HepG2 (cell line): ENCODE data around the gene MSMB. TPM values are rescaled to one million over a fixed set of nuclear protein-coding genes. Genes with fewer than 3 reads are reported as not detected.

Experiments used
- AGO2 ChIP-seq: fragments of 200-400 bp; formaldehyde crosslinking; optimal IDR thresholded peaks from 2 replicates; pipeline ENCODE3; 2017; ENCODE audit warnings: mild to moderate bottlenecking, low read depth, low read length, moderate library complexity
- ARID2 ChIP-seq: sonication (generic); formaldehyde crosslinking; IDR thresholded peaks from 2 replicates; pipeline ENCODE4 v1.8.1; 2022; ENCODE audit warnings: mild to moderate bottlenecking, missing genetic modification reagents, borderline replicate concordance
- HHEX ChIP-seq: IDR thresholded peaks from 2 replicates; pipeline ENCODE4 v1.6.1; 2016; ENCODE audit warnings: control low read depth
- MBD4 ChIP-seq: IDR thresholded peaks from 2 replicates; pipeline ENCODE4 v1.6.1; 2012; ENCODE audit warnings: low read length, inconsistent platforms, borderline replicate concordance
- MIER3 ChIP-seq: IDR thresholded peaks from 2 replicates; pipeline ENCODE4 v1.6.1; 2016; ENCODE audit warnings: missing compliant biosample characterization, borderline replicate concordance
- NFRKB ChIP-seq: fragments of 450-650 bp; IDR thresholded peaks from 2 replicates; pipeline ENCODE4 v1.6.1; 2017
- NFYC ChIP-seq: IDR thresholded peaks from 2 replicates; pipeline ENCODE4 v1.6.1; 2016; ENCODE audit warnings: missing genetic modification reagents, missing compliant biosample characterization
- SAFB2 ChIP-seq: sonication (generic); formaldehyde crosslinking; IDR thresholded peaks from 2 replicates; pipeline ENCODE4 v1.5.1; 2020; ENCODE audit warnings: missing genetic modification reagents, low read depth, mild to moderate bottlenecking, borderline replicate concordance
- SMARCC2 ChIP-seq: fragments of 450-650 bp; IDR thresholded peaks from 2 replicates; pipeline ENCODE4 v1.6.1; 2017; ENCODE audit warnings: antibody characterized with exemption, mild to moderate bottlenecking
- SP140L ChIP-seq: sonication (generic); formaldehyde crosslinking; IDR thresholded peaks from 2 replicates; pipeline ENCODE4 v1.4.0; 2020; ENCODE audit warnings: missing genetic modification reagents, borderline replicate concordance
- SRSF4 ChIP-seq: fragments of 200-400 bp; formaldehyde crosslinking; IDR thresholded peaks from one replicate; pipeline ENCODE4 v1.6.1; 2018; ENCODE audit warnings: mild to moderate bottlenecking, low read depth, low read length, moderate library complexity; ENCODE audit not compliant: poor library complexity, severe bottlenecking
- ZNF282 ChIP-seq: fragments of 450-650 bp; IDR thresholded peaks from 2 replicates; pipeline ENCODE4 v1.6.1; 2018; ENCODE audit not compliant: partially characterized antibody
- ZNF550 ChIP-seq: sonication (generic); formaldehyde crosslinking; IDR thresholded peaks from 2 replicates; pipeline ENCODE4 v1.4.0; 2020; ENCODE audit warnings: mild to moderate bottlenecking, missing genetic modification reagents, borderline replicate concordance
- ZSCAN29 ChIP-seq: sonication (generic); formaldehyde crosslinking; conservative IDR thresholded peaks from 2 replicates; pipeline ENCODE4 v1.4.0; 2020; ENCODE audit warnings: mild to moderate bottlenecking, missing genetic modification reagents
- polyA plus RNA-seq, 8 experiments: library from polyadenylated mRNA; depleted of rRNA in 3 of 8; stranded (reverse) in 7 of 8; unstranded in 1 of 8; fragments of >200 nt; fragmentation: Illumina TruSeq in 4 of 8; extraction: Trizol in 4 of 8; gene quantifications; 2 replicates each; pipeline versions ENCODE4 v1.2.1 to v1.2.3, GENCODE V29; 2011 to 2016; ENCODE audit warnings: low read depth in 4 of 8, missing spikeins in 1 of 8, mixed read lengths in 1 of 8; ENCODE audit not compliant: insufficient read depth in 1 of 8
- total RNA-seq, 5 experiments: library from RNA; depleted of rRNA; stranded (reverse); fragments of >200 nt; fragmentation: Illumina TruSeq; extraction: Trizol; gene quantifications; 2 replicates each; pipeline ENCODE4 v1.2.3, GENCODE V29; 2016; ENCODE audit warnings: low read depth in 1 of 5
- TF ChIP-seq, protein P1 (sequence below): sonication (generic); formaldehyde crosslinking; IDR thresholded peaks from 2 replicates; pipeline ENCODE4 v1.4.0; 2020; ENCODE audit warnings: missing genetic modification reagents, borderline replicate concordance
- TF ChIP-seq, protein P2 (sequence below): sonication (generic); formaldehyde crosslinking; IDR thresholded peaks from 2 replicates; pipeline ENCODE4 v1.8.1; 2022; ENCODE audit warnings: low read depth, mild to moderate bottlenecking, missing genetic modification reagents
- TF ChIP-seq, protein P3 (sequence below): sonication (generic); formaldehyde crosslinking; IDR thresholded peaks from 2 replicates; pipeline ENCODE4 v1.5.0; 2020; ENCODE audit warnings: missing genetic modification reagents
- TF ChIP-seq, protein P4 (sequence below): IDR thresholded peaks from 2 replicates; pipeline ENCODE4 v1.6.1; 2016; ENCODE audit warnings: missing biosample characterization, missing genetic modification reagents, low read depth
- TF ChIP-seq, protein P5 (sequence below): sonication (generic); formaldehyde crosslinking; IDR thresholded peaks from 2 replicates; pipeline ENCODE4 v1.5.0; 2020; ENCODE audit warnings: missing genetic modification reagents

Gene MSMB
- total and polyA plus RNA-seq, 2 of the 13 experiments (the other 11 are each of a cell fraction or from before 2014, with no cell fraction given): 0.84 TPM; not detected in 1

DNA sequence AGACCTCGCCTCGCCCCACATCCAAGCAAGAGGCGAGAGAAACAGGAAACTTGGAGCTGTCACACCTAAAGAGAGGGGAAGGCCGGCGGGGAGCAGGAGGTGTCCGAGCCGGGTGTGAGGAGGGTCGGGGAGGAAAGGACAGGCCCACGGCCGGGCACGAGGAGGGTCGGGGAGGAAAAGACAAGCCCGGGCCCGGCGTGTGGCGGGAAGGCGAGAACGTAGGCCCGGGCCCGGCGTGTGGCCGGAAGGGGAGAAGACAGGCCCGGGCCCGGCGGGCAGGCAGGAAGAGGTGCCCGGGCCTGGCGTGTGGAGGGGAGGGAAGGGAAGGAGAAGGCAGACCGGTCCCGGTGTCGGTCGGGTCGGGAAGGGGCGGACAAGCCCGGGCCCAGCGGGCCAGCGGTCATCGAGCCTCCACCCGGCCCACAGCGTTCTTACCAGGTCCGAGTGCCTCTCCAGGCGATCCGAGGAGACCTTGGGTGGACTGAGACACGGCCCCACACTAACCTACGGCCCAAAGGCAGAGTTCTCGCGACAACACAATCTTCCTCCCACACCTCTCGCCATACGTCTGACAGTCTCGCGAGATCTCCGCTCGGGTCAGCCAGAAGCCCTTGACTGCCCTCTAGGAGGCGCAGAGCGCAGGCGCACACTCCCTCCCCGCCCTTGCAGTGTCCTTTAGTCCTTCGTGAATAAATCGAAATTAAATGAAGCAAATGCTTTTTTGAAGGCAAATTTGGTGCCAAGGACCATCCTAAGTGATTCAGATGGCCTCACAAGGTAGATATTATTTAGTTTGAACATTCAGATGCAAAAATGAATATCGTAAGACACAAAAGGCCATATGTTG lies 15.8 kb downstream of the MSMB start, which contains the start of gene NCOA4 (continued):
- TF ChIP-seq, protein P1, sequence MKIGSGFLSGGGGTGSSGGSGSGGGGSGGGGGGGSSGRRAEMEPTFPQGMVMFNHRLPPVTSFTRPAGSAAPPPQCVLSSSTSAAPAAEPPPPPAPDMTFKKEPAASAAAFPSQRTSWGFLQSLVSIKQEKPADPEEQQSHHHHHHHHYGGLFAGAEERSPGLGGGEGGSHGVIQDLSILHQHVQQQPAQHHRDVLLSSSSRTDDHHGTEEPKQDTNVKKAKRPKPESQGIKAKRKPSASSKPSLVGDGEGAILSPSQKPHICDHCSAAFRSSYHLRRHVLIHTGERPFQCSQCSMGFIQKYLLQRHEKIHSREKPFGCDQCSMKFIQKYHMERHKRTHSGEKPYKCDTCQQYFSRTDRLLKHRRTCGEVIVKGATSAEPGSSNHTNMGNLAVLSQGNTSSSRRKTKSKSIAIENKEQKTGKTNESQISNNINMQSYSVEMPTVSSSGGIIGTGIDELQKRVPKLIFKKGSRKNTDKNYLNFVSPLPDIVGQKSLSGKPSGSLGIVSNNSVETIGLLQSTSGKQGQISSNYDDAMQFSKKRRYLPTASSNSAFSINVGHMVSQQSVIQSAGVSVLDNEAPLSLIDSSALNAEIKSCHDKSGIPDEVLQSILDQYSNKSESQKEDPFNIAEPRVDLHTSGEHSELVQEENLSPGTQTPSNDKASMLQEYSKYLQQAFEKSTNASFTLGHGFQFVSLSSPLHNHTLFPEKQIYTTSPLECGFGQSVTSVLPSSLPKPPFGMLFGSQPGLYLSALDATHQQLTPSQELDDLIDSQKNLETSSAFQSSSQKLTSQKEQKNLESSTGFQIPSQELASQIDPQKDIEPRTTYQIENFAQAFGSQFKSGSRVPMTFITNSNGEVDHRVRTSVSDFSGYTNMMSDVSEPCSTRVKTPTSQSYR (CRISPR knock-in tag): no peak
- TF ChIP-seq, protein P2, sequence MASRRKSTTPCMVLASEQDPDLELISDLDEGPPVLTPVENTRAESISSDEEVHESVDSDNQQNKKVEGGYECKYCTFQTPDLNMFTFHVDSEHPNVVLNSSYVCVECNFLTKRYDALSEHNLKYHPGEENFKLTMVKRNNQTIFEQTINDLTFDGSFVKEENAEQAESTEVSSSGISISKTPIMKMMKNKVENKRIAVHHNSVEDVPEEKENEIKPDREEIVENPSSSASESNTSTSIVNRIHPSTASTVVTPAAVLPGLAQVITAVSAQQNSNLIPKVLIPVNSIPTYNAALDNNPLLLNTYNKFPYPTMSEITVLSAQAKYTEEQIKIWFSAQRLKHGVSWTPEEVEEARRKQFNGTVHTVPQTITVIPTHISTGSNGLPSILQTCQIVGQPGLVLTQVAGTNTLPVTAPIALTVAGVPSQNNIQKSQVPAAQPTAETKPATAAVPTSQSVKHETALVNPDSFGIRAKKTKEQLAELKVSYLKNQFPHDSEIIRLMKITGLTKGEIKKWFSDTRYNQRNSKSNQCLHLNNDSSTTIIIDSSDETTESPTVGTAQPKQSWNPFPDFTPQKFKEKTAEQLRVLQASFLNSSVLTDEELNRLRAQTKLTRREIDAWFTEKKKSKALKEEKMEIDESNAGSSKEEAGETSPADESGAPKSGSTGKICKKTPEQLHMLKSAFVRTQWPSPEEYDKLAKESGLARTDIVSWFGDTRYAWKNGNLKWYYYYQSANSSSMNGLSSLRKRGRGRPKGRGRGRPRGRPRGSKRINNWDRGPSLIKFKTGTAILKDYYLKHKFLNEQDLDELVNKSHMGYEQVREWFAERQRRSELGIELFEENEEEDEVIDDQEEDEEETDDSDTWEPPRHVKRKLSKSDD (CRISPR knock-in tag): no peak
- TF ChIP-seq NFYC (CRISPR knock-in tag): no peak
- no peak for TF ChIP-seq MBD4
- TF ChIP-seq, protein P3, sequence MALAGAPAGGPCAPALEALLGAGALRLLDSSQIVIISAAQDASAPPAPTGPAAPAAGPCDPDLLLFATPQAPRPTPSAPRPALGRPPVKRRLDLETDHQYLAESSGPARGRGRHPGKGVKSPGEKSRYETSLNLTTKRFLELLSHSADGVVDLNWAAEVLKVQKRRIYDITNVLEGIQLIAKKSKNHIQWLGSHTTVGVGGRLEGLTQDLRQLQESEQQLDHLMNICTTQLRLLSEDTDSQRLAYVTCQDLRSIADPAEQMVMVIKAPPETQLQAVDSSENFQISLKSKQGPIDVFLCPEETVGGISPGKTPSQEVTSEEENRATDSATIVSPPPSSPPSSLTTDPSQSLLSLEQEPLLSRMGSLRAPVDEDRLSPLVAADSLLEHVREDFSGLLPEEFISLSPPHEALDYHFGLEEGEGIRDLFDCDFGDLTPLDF (CRISPR knock-in tag): no peak
- TF ChIP-seq ZSCAN29: no peak
- TF ChIP-seq SMARCC2: no peak
- TF ChIP-seq NFRKB: no peak
- TF ChIP-seq MIER3: peak; percentile 73; the same call in 1 of the 2 replicates
- no peak for TF ChIP-seq SRSF4
- TF ChIP-seq, protein P4, sequence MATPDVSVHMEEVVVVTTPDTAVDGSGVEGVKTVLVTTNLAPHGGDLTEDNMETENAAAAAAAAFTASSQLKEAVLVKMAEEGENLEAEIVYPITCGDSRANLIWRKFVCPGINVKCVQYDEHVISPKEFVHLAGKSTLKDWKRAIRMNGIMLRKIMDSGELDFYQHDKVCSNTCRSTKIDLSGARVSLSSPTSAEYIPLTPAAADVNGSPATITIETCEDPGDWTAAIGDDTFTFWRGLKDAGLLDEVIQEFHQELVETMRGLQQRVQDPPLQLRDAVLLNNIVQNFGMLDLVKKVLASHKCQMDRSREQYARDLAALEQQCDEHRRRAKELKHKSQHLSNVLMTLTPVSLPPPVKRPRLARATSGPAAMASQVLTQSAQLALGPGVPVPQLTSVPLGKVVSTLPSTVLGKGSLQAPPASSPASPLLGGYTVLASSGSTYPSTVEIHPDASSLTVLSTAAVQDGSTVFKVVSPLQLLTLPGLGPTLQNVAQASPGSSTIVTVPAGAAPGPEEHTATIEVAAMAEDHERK (CRISPR knock-in tag): no peak
- no peak for TF ChIP-seq ZNF282
- TF ChIP-seq SAFB2 (CRISPR knock-in tag): peak; percentile 54; the same call in 1 of the 2 replicates
- TF ChIP-seq HHEX (CRISPR knock-in tag): no peak
- TF ChIP-seq, protein P5, sequence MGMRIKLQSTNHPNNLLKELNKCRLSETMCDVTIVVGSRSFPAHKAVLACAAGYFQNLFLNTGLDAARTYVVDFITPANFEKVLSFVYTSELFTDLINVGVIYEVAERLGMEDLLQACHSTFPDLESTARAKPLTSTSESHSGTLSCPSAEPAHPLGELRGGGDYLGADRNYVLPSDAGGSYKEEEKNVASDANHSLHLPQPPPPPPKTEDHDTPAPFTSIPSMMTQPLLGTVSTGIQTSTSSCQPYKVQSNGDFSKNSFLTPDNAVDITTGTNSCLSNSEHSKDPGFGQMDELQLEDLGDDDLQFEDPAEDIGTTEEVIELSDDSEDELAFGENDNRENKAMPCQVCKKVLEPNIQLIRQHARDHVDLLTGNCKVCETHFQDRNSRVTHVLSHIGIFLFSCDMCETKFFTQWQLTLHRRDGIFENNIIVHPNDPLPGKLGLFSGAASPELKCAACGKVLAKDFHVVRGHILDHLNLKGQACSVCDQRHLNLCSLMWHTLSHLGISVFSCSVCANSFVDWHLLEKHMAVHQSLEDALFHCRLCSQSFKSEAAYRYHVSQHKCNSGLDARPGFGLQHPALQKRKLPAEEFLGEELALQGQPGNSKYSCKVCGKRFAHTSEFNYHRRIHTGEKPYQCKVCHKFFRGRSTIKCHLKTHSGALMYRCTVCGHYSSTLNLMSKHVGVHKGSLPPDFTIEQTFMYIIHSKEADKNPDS: no peak
- TF ChIP-seq SP140L: no peak
- no peak for TF ChIP-seq ZNF550 (CRISPR knock-in tag)
- TF ChIP-seq AGO2: peak; percentile 97
- no peak for TF ChIP-seq ARID2 (CRISPR knock-in tag)
